Prostate gland (tissue), 2 donors: ENCODE results near the gene EEA1. TPM values are rescaled to one million over a fixed set of nuclear protein-coding genes. Genes with fewer than 3 reads are reported as not detected.

Experiments used
- DNase-seq: peaks from one replicate; pipeline ENCODE4 v3.0.0-alpha.2; 2019; ENCODE audit warnings: low spot score
- H3K27ac ChIP-seq, 2 donors: fragments of 200-600 bp; sonication (generic); 2 replicates each; pipeline ENCODE4 v1.5.1; 2017 to 2019
- H3K27me3 ChIP-seq: fragments of 200-600 bp; sonication (generic); replicated peaks from 2 replicates; pipeline ENCODE4 v1.5.1; 2019; ENCODE audit not compliant: insufficient read depth
- H3K36me3 ChIP-seq, 2 donors: fragments of 200-600 bp; sonication (generic); 1 replicate in 1 of 2; 2 replicates in 1 of 2; pipeline versions ENCODE4 v1.5.1 to v1.8.1; 2017 to 2019
- H3K4me1 ChIP-seq: fragments of 200-600 bp; sonication (generic); replicated peaks from 2 replicates; pipeline ENCODE4 v1.5.1; 2019
- H3K4me3 ChIP-seq, 2 donors: fragments of 200-600 bp; sonication (generic); 2 replicates each; pipeline ENCODE4 v1.5.1; 2017 to 2019
- H3K9me3 ChIP-seq: fragments of 200-600 bp; sonication (generic); 2 replicates; pipeline ENCODE4 v1.5.1; 2017
- CTCF ChIP-seq, 4 experiments: fragments of 200-600 bp in 2 of 4; fragments of 450-650 bp in 2 of 4; sonication (generic) in 2 of 4; IDR thresholded peaks; 1 replicate in 3 of 4; 2 replicates in 1 of 4; pipeline ENCODE4 v1.5.1; 2016 to 2019; ENCODE audit warnings: antibody characterized with exemption in 4 of 4, mild to moderate bottlenecking in 2 of 4, moderate library complexity in 2 of 4
- POLR2A ChIP-seq: fragments of 450-650 bp; IDR thresholded peaks from one replicate; pipeline ENCODE4 v1.6.1; 2016; ENCODE audit warnings: antibody characterized with exemption, mild to moderate bottlenecking
- POLR2AphosphoS5 ChIP-seq: sonication (generic); formaldehyde crosslinking; IDR thresholded peaks from one replicate; pipeline ENCODE4 v1.6.1; 2017; ENCODE audit warnings: antibody characterized with exemption
- WGBS: methylation state at CpG from one replicate; pipeline ENCODE4 v1.1.5; 2018; 5-methylcytosine and 5-hydroxymethylcytosine counted together
- intact Hi-C: fragments of 100-400 bp; cut with DNase I; formaldehyde crosslinking; loops from one replicate; pipeline ENCODE4 v1.14.2; 2022
- total RNA-seq, 2 donors: library from RNA; depleted of rRNA; stranded (reverse); fragments of >200 nt; gene quantifications; one replicate each; pipeline ENCODE4 v1.1.0, GENCODE V29; 2016

EEA1 gene
- total RNA-seq, 2 donors from 2014 or later = 18.6 to 22.6 TPM

GRCh38 chr12:92829686-92830282 lies 99.3 kb downstream of the EEA1 start:
- 92% methylated on average over 7 of the region's 7 CpGs for WGBS

DNA sequence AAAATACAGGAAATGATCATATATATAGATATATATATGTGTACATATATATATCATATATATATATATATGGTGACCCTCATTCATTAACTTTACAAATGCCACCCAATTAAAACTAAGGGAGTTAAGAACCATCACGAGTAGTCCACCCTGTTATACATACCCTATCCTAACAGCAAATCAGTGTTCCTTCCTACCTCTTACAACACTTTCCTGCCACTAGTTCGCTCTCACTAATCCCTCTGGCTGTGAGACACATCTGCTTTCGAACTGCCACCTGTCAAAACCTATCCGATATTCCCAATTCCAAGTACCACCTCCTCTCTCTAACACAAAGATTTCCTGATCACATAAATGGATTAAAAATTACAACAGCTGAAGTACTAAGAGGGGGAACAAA lies 100.5 kb downstream of the EEA1 start:
- WGBS = 97% methylated on average over 4 of the region's 4 CpGs
- TF ChIP-seq POLR2A (no peak), CTCF (IDR thresholded peaks at IDR 0.05) (no peak), POLR2AphosphoS5 (no peak)
- intact Hi-C loops = no loop called here
- H3K4me1 ChIP-seq = no peaks in the 10 kb centered on the region
- no peaks in the 10 kb centered on the region for H3K36me3 ChIP-seq
- H3K27me3 ChIP-seq = no peaks in the 10 kb centered on the region
- no peak for DNase-seq
- H3K9me3 ChIP-seq = no peaks in the 10 kb centered on the region
- no peak overlapping the region for H3K4me3 ChIP-seq
- H3K27ac ChIP-seq = no peak overlapping the region

More at GRCh38 chr12:92829686-92830282, 99.3 kb downstream of the EEA1 start:
- Histone ChIP-seq H3K4me1 (no peaks in the 10 kb centered on the region), H3K4me3 (no peak overlapping the region), H3K27me3 (no peaks in the 10 kb centered on the region), H3K27ac (no peak overlapping the region), H3K36me3 (no peaks in the 10 kb centered on the region), H3K9me3 (no peaks in the 10 kb centered on the region)
- no peak for DNase-seq
- TF ChIP-seq POLR2AphosphoS5 (no peak), POLR2A (no peak), CTCF (IDR thresholded peaks at IDR 0.05) (no peak)
- intact Hi-C loops = no loop called here

- H3K4me3 ChIP-seq = no peak overlapping the region
- TF ChIP-seq POLR2A = no peak
- TF ChIP-seq POLR2AphosphoS5 = no peak
- TF ChIP-seq CTCF (IDR thresholded peaks at IDR 0.05) = peak in 2 of 4 experiments; percentile 12 to 31
- no peaks in the 10 kb centered on the region for H3K36me3 ChIP-seq
- 85% methylated on average over 4 of the region's 4 CpGs for WGBS
- intact Hi-C loops = no loop called here
- no peak overlapping the region for H3K27ac ChIP-seq
- no peaks in the 10 kb centered on the region for H3K4me1 ChIP-seq
- no peaks in the 10 kb centered on the region for H3K9me3 ChIP-seq
- no peaks in the 10 kb centered on the region for H3K27me3 ChIP-seq
- no peak for DNase-seq
Observed at GRCh38 chr12:92827836-92828431, 101.2 kb downstream of the EEA1 start.

GRCh38 chr12:92821142-92821541 lies 108.0 kb downstream of the EEA1 start:
- peaks cover 0 to 3% of the 10 kb centered on the region in 2 donors for H3K36me3 ChIP-seq
- 84% methylated on average over 3 of the region's 3 CpGs for WGBS
- H3K27me3 ChIP-seq = no peaks in the 10 kb centered on the region
- H3K9me3 ChIP-seq = no peaks in the 10 kb centered on the region
- intact Hi-C loops = no loop called here
- TF ChIP-seq POLR2A = no peak
- TF ChIP-seq POLR2AphosphoS5 = no peak
- TF ChIP-seq CTCF (IDR thresholded peaks at IDR 0.05) = no peak
- DNase-seq = no peak
- H3K27ac ChIP-seq = no peak overlapping the region
- H3K4me1 ChIP-seq = no peaks in the 10 kb centered on the region
- H3K4me3 ChIP-seq = no peak overlapping the region

GRCh38 chr12:92814584-92814983 lies 114.5 kb downstream of the EEA1 start:
- H3K4me3 ChIP-seq = no peak overlapping the region
- 81% methylated on average over 2 of the region's 2 CpGs for WGBS
- peaks cover 0 to 3% of the 10 kb centered on the region in 2 donors for H3K36me3 ChIP-seq
- H3K9me3 ChIP-seq = no peaks in the 10 kb centered on the region
- intact Hi-C loops = no loop called here
- H3K4me1 ChIP-seq = no peaks in the 10 kb centered on the region
- no peak for DNase-seq
- TF ChIP-seq POLR2A = no peak
- no peak for TF ChIP-seq CTCF (IDR thresholded peaks at IDR 0.05)
- TF ChIP-seq POLR2AphosphoS5 = no peak
- no peaks in the 10 kb centered on the region for H3K27me3 ChIP-seq
- H3K27ac ChIP-seq = no peak overlapping the region
